ENCODE results near the gene FARP2.
A peak's percentile ranks its signal among the peaks of the same experiment; 100 is the strongest.

FARP2 gene

GRCh38 chr2:241473399-241473798 is 117.3 kb downstream of the FARP2 start:
- no peak overlapping the region for H2BK12ac ChIP-seq (ENCODE audit: low read length)
- H3K14ac ChIP-seq (ENCODE audit: low read length): no peak overlapping the region
- no peak overlapping the region for H3K4ac ChIP-seq (ENCODE audit: low read length)
- no peak overlapping the region for H4K91ac ChIP-seq (ENCODE audit: low read depth, low read length, poor library complexity)
- H2BK15ac ChIP-seq (ENCODE audit: low read length): no peak overlapping the region
- no peaks in the 10 kb centered on the region for H3K36me3 ChIP-seq (replicated peaks in 1 of 2; ENCODE audit: control insufficient read depth in 2 of 2, insufficient read depth in 2 of 2, low read length in 2 of 2)
- no peak overlapping the region for H3K4me3 ChIP-seq (ENCODE audit: low read length in 2 of 2)
- H3K79me1 ChIP-seq (ENCODE audit: low read depth, low read length): no peaks in the 10 kb centered on the region
- H2AFZ ChIP-seq (ENCODE audit: low read length): no peak overlapping the region
- peak overlapping the region; percentile 25 for H3K9ac ChIP-seq (ENCODE audit: low read depth, low read length, poor library complexity)
- H3K4me2 ChIP-seq (ENCODE audit: insufficient read depth, low read length, poor library complexity, severe bottlenecking): no peak overlapping the region
- no CpG with 5 or more reads among the region's 3 CpGs for WGBS, 2 donors (ENCODE audit: extremely low coverage in 2 of 2, insufficient read length in 2 of 2, insufficient replicate concordance in 1 of 2)
- H3K23ac ChIP-seq (ENCODE audit: low read depth, low read length, poor library complexity): no peak overlapping the region
- no peak overlapping the region for H2BK120ac ChIP-seq (ENCODE audit: low read depth, low read length)
- no peak overlapping the region for H3K27ac ChIP-seq (replicated peaks; ENCODE audit: low read length)
- H3K27me3 ChIP-seq (ENCODE audit: control insufficient read depth in 3 of 3, insufficient read depth in 3 of 3, low read depth in 1 of 3, low read length in 3 of 3): no peaks in the 10 kb centered on the region
- H3K18ac ChIP-seq (ENCODE audit: low read length): no peak overlapping the region
- DNase-seq (ENCODE audit: low spot score): no peak
- no peak overlapping the region for H2BK5ac ChIP-seq (ENCODE audit: low read length)
- H2AK5ac ChIP-seq (ENCODE audit: low read depth, low read length): no peak overlapping the region
- peaks cover 0 to 4% of the 10 kb centered on the region in 2 donors for H3K9me3 ChIP-seq (replicated peaks in 1 of 2; ENCODE audit: control insufficient read depth in 2 of 2, insufficient read depth in 1 of 2, low read depth in 1 of 2, low read length in 2 of 2)
- H4K8ac ChIP-seq (ENCODE audit: low read depth, low read length): no peak overlapping the region
- H3K4me1 ChIP-seq (ENCODE audit: control insufficient read depth in 2 of 2, insufficient read depth in 1 of 2, low read depth in 1 of 2, low read length in 2 of 2): no peaks in the 10 kb centered on the region

- no CpG with 5 or more reads among the region's 3 CpGs for WGBS, 2 donors (ENCODE audit: extremely low coverage in 2 of 2, insufficient read length in 2 of 2, insufficient replicate concordance in 1 of 2)
- no peak overlapping the region for H2BK15ac ChIP-seq (ENCODE audit: low read length)
Observed at GRCh38 chr2:241475267-241475666, 119.2 kb downstream of the FARP2 start.

DNA sequence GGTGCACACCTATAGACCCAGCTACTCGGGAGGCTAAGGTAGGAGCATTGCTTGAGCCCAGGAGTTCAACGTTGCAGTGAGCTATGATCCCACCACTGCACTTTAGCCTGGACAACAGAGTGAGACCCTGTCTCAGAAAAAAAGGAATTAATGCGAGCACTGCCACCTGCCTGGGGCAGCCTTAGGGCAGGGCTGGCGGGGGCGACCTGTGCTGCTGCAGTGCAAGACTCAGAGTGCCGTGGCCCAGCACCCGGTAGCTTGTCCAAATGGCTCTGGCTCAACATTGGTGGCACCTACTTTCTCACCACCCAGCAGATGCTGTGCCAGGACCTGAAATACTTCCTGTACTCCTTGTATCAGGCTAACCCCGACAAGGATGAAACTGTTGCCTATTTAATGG is 122.1 kb downstream of the FARP2 start:
- H3K27ac ChIP-seq (replicated peaks; ENCODE audit: low read length): no peak overlapping the region
- no peak overlapping the region for H2BK120ac ChIP-seq (ENCODE audit: low read depth, low read length)
- no peak overlapping the region for H4K91ac ChIP-seq (ENCODE audit: low read depth, low read length, poor library complexity)
- no peak overlapping the region for H3K14ac ChIP-seq (ENCODE audit: low read length)
- DNase-seq (ENCODE audit: low spot score): no peak
- no peaks in the 10 kb centered on the region for H3K36me3 ChIP-seq (replicated peaks in 1 of 2; ENCODE audit: control insufficient read depth in 2 of 2, insufficient read depth in 2 of 2, low read length in 2 of 2)
- H3K4ac ChIP-seq (ENCODE audit: low read length): no peak overlapping the region
- H3K9ac ChIP-seq (ENCODE audit: low read depth, low read length, poor library complexity): no peak overlapping the region
- no peaks in the 10 kb centered on the region for H3K79me1 ChIP-seq (ENCODE audit: low read depth, low read length)
- no peaks in the 10 kb centered on the region for H3K9me3 ChIP-seq (replicated peaks in 1 of 2; ENCODE audit: control insufficient read depth in 2 of 2, insufficient read depth in 1 of 2, low read depth in 1 of 2, low read length in 2 of 2)
- no peak overlapping the region for H2BK5ac ChIP-seq (ENCODE audit: low read length)
- WGBS, 2 donors (ENCODE audit: extremely low coverage in 2 of 2, insufficient read length in 2 of 2, insufficient replicate concordance in 1 of 2): no CpG with 5 or more reads among the region's 8 CpGs
- H3K4me2 ChIP-seq (ENCODE audit: insufficient read depth, low read length, poor library complexity, severe bottlenecking): no peak overlapping the region
- H3K27me3 ChIP-seq (ENCODE audit: control insufficient read depth in 3 of 3, insufficient read depth in 3 of 3, low read depth in 1 of 3, low read length in 3 of 3): no peaks in the 10 kb centered on the region
- H2AK5ac ChIP-seq (ENCODE audit: low read depth, low read length): no peak overlapping the region
- no peak overlapping the region for H3K23ac ChIP-seq (ENCODE audit: low read depth, low read length, poor library complexity)
- peaks cover 4 to 6% of the 10 kb centered on the region in 2 donors for H3K4me1 ChIP-seq (ENCODE audit: control insufficient read depth in 2 of 2, insufficient read depth in 1 of 2, low read depth in 1 of 2, low read length in 2 of 2)
- no peak overlapping the region for H2BK15ac ChIP-seq (ENCODE audit: low read length)
- H2BK12ac ChIP-seq (ENCODE audit: low read length): no peak overlapping the region
- no peak overlapping the region for H3K18ac ChIP-seq (ENCODE audit: low read length)
- no peak overlapping the region for H3K4me3 ChIP-seq (ENCODE audit: low read length in 2 of 2)
- no peak overlapping the region for H4K8ac ChIP-seq (ENCODE audit: low read depth, low read length)
- H2AFZ ChIP-seq (ENCODE audit: low read length): no peak overlapping the region

More at GRCh38 chr2:241475267-241475666, 119.2 kb downstream of the FARP2 start:
- no peak overlapping the region for H4K91ac ChIP-seq (ENCODE audit: low read depth, low read length, poor library complexity)
- no peak overlapping the region for H3K27ac ChIP-seq (replicated peaks; ENCODE audit: low read length)
- no peaks in the 10 kb centered on the region for H3K4me1 ChIP-seq (ENCODE audit: control insufficient read depth in 2 of 2, insufficient read depth in 1 of 2, low read depth in 1 of 2, low read length in 2 of 2)
- H3K4ac ChIP-seq (ENCODE audit: low read length): no peak overlapping the region
- H3K23ac ChIP-seq (ENCODE audit: low read depth, low read length, poor library complexity): no peak overlapping the region
- no peak overlapping the region for H3K4me2 ChIP-seq (ENCODE audit: insufficient read depth, low read length, poor library complexity, severe bottlenecking)
- H2AK5ac ChIP-seq (ENCODE audit: low read depth, low read length): no peak overlapping the region
- H4K8ac ChIP-seq (ENCODE audit: low read depth, low read length): no peak overlapping the region
- no peak overlapping the region for H3K4me3 ChIP-seq (ENCODE audit: low read length in 2 of 2)
- no peak overlapping the region for H3K14ac ChIP-seq (ENCODE audit: low read length)
- DNase-seq (ENCODE audit: low spot score): no peak
- no peak overlapping the region for H2BK12ac ChIP-seq (ENCODE audit: low read length)
- H3K36me3 ChIP-seq (replicated peaks in 1 of 2; ENCODE audit: control insufficient read depth in 2 of 2, insufficient read depth in 2 of 2, low read length in 2 of 2): no peaks in the 10 kb centered on the region
- H3K9me3 ChIP-seq (replicated peaks in 1 of 2; ENCODE audit: control insufficient read depth in 2 of 2, insufficient read depth in 1 of 2, low read depth in 1 of 2, low read length in 2 of 2): peaks cover 0 to 4% of the 10 kb centered on the region in 2 donors
- no peaks in the 10 kb centered on the region for H3K79me1 ChIP-seq (ENCODE audit: low read depth, low read length)
- no peaks in the 10 kb centered on the region for H3K27me3 ChIP-seq (ENCODE audit: control insufficient read depth in 3 of 3, insufficient read depth in 3 of 3, low read depth in 1 of 3, low read length in 3 of 3)
- no peak overlapping the region for H3K9ac ChIP-seq (ENCODE audit: low read depth, low read length, poor library complexity)
- no peak overlapping the region for H2BK120ac ChIP-seq (ENCODE audit: low read depth, low read length)
- H3K18ac ChIP-seq (ENCODE audit: low read length): no peak overlapping the region
- H2AFZ ChIP-seq (ENCODE audit: low read length): no peak overlapping the region
- no peak overlapping the region for H2BK5ac ChIP-seq (ENCODE audit: low read length)

- no peak overlapping the region for H4K91ac ChIP-seq (ENCODE audit: low read depth, low read length, poor library complexity)
- no peaks in the 10 kb centered on the region for H3K36me3 ChIP-seq (replicated peaks in 1 of 2; ENCODE audit: control insufficient read depth in 2 of 2, insufficient read depth in 2 of 2, low read length in 2 of 2)
- peaks cover 4 to 6% of the 10 kb centered on the region in 2 donors for H3K4me1 ChIP-seq (ENCODE audit: control insufficient read depth in 2 of 2, insufficient read depth in 1 of 2, low read depth in 1 of 2, low read length in 2 of 2)
- no peak overlapping the region for H2BK12ac ChIP-seq (ENCODE audit: low read length)
- H2AFZ ChIP-seq (ENCODE audit: low read length): no peak overlapping the region
- H3K27ac ChIP-seq (replicated peaks; ENCODE audit: low read length): no peak overlapping the region
- H3K27me3 ChIP-seq (ENCODE audit: control insufficient read depth in 3 of 3, insufficient read depth in 3 of 3, low read depth in 1 of 3, low read length in 3 of 3): no peaks in the 10 kb centered on the region
- H3K9me3 ChIP-seq (replicated peaks in 1 of 2; ENCODE audit: control insufficient read depth in 2 of 2, insufficient read depth in 1 of 2, low read depth in 1 of 2, low read length in 2 of 2): no peaks in the 10 kb centered on the region
- no peak overlapping the region for H2BK15ac ChIP-seq (ENCODE audit: low read length)
- no peak overlapping the region for H2AK5ac ChIP-seq (ENCODE audit: low read depth, low read length)
- no peak overlapping the region for H3K18ac ChIP-seq (ENCODE audit: low read length)
- H2BK5ac ChIP-seq (ENCODE audit: low read length): no peak overlapping the region
- H2BK120ac ChIP-seq (ENCODE audit: low read depth, low read length): no peak overlapping the region
- no CpG with 5 or more reads among the region's 18 CpGs for WGBS, 2 donors (ENCODE audit: extremely low coverage in 2 of 2, insufficient read length in 2 of 2, insufficient replicate concordance in 1 of 2)
- DNase-seq (ENCODE audit: low spot score): no peak
- H3K4me3 ChIP-seq (ENCODE audit: low read length in 2 of 2): peak overlapping the region in 1 of 2 donors; percentile 9
- peak overlapping the region; percentile 9 for H3K9ac ChIP-seq (ENCODE audit: low read depth, low read length, poor library complexity)
- no peaks in the 10 kb centered on the region for H3K79me1 ChIP-seq (ENCODE audit: low read depth, low read length)
- H3K23ac ChIP-seq (ENCODE audit: low read depth, low read length, poor library complexity): no peak overlapping the region
- H3K14ac ChIP-seq (ENCODE audit: low read length): peak overlapping the region; percentile 47
- no peak overlapping the region for H3K4me2 ChIP-seq (ENCODE audit: insufficient read depth, low read length, poor library complexity, severe bottlenecking)
- H3K4ac ChIP-seq (ENCODE audit: low read length): no peak overlapping the region
- H4K8ac ChIP-seq (ENCODE audit: low read depth, low read length): no peak overlapping the region
Observed at GRCh38 chr2:241479026-241479898, 123.2 kb downstream of the FARP2 start.
